Measurements from ENCODE around the gene NCK2.

The NCK2 gene

GRCh38 chr2:105843476-105844374 lies 99.0 kb downstream of the NCK2 start:
- Histone ChIP-seq H3K27me3 (no peaks in the 10 kb centered on the region), H3K4me3 (ENCODE audit: low read depth, low read length) (no peak overlapping the region), H3K4me1 (no peaks in the 10 kb centered on the region), H3K9me3 (no peaks in the 10 kb centered on the region), H3K36me3 (no peaks in the 10 kb centered on the region)
- no peak for DNase-seq
- TF ChIP-seq CTCF (IDR thresholded peaks at IDR 0.05; ENCODE audit: low read depth, low read length), result no peak

DNA sequence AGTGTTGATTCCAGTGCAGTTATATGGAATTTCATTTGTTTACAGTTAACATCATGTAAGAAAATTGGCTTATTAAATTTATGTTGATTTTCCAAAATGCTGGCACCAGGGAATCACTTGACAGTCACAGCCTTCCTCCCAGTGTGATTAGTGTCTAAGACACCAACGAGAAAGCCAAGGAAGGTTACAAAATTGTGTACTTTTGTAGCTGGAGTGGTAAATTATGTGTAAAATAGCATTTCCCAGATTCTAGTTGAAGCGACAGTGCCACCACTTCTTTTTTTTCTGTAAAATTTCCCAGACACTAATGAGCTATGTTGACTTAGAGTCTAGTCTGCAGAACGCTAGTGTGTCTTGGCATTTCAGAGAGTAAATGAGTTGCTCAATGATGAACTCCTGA lies 101.3 kb downstream of the NCK2 start:
- Histone ChIP-seq H3K4me3 (ENCODE audit: low read depth, low read length) (no peak overlapping the region), H3K27me3 (no peaks in the 10 kb centered on the region), H3K9me3 (no peaks in the 10 kb centered on the region), H3K4me1 (no peaks in the 10 kb centered on the region), H3K36me3 (no peaks in the 10 kb centered on the region)
- DNase-seq, result no peak
- TF ChIP-seq CTCF (IDR thresholded peaks at IDR 0.05; ENCODE audit: low read depth, low read length), result no peak

- no peaks in the 10 kb centered on the region for H3K9me3 ChIP-seq
- H3K27me3 ChIP-seq, result no peaks in the 10 kb centered on the region
- H3K4me3 ChIP-seq (ENCODE audit: low read depth, low read length), result no peak overlapping the region
- DNase-seq, result no peak
- no peaks in the 10 kb centered on the region for H3K4me1 ChIP-seq
- H3K36me3 ChIP-seq, result no peaks in the 10 kb centered on the region
- no peak for TF ChIP-seq CTCF (IDR thresholded peaks at IDR 0.05; ENCODE audit: low read depth, low read length)
Measured at GRCh38 chr2:105847056-105847455, 102.3 kb downstream of the NCK2 start.

GRCh38 chr2:105848367-105848766 lies 103.7 kb downstream of the NCK2 start:
- Histone ChIP-seq H3K27me3 (no peaks in the 10 kb centered on the region), H3K36me3 (no peaks in the 10 kb centered on the region), H3K4me1 (no peaks in the 10 kb centered on the region), H3K4me3 (ENCODE audit: low read depth, low read length) (no peak overlapping the region), H3K9me3 (no peaks in the 10 kb centered on the region)
- no peak for TF ChIP-seq CTCF (IDR thresholded peaks at IDR 0.05; ENCODE audit: low read depth, low read length)
- no peak for DNase-seq

DNA sequence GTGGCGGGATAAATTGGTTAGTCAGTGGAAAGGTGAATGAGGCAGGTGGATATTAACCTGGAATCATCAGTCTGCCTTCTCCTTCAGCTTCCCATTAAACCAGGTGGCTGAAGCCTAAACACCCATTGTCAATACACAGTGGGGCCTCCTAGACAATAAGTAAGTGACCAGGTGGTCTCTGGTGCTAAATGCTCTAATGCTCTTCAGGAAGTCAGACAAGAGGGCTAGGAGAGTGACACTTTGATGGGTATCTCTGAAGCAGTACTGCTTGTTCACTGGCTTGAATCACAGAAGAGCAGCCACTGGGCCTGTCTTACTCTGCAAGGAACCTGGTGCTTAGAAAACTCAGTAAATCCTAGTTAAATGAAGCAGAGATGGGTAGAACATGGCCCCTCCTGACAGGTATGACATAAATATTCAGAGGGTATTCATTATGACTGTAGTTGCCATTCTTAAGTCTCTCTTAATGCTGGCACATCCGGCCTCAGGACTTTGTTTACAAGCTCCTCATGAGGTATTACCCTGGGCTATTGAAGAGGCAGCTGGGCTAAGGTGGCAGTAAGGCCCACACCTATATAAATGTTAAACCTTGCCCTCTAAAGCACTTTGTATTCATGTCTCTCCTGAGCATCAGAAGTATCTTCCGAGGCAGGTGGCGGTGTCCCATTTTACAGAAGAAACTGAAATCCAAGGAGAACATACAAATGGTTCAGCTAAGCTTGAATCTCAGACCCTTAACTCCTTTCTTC lies 104.9 kb downstream of the NCK2 start:
- DNase-seq, result no peak
- no peak for TF ChIP-seq CTCF (IDR thresholded peaks at IDR 0.05; ENCODE audit: low read depth, low read length)
- Histone ChIP-seq H3K27me3 (no peaks in the 10 kb centered on the region), H3K36me3 (no peaks in the 10 kb centered on the region), H3K4me3 (ENCODE audit: low read depth, low read length) (no peak overlapping the region), H3K4me1 (no peaks in the 10 kb centered on the region), H3K9me3 (no peaks in the 10 kb centered on the region)

- H3K36me3 ChIP-seq, result no peaks in the 10 kb centered on the region
- H3K4me3 ChIP-seq (ENCODE audit: low read depth, low read length), result no peak overlapping the region
- TF ChIP-seq CTCF (IDR thresholded peaks at IDR 0.05; ENCODE audit: low read depth, low read length), result no peak
- H3K27me3 ChIP-seq, result no peaks in the 10 kb centered on the region
- no peaks in the 10 kb centered on the region for H3K4me1 ChIP-seq
- no peak for DNase-seq
- H3K9me3 ChIP-seq, result no peaks in the 10 kb centered on the region
Measured at GRCh38 chr2:105852066-105852465, 107.4 kb downstream of the NCK2 start.

Data from BE2C (cell line).